Esophagus squamous epithelium (tissue), 4 donors: ENCODE results near the gene HSD17B13.

ENCODE experiments used
- POLR2A ChIP-seq, 4 donors: fragments of 450-650 bp; IDR thresholded peaks; one replicate each; pipeline ENCODE4 v1.6.1; 2017; ENCODE audit warnings: antibody characterized with exemption in 4 of 4, mild to moderate bottlenecking in 4 of 4, moderate library complexity in 3 of 4
- TF ChIP-seq, protein P1 (sequence below), 6 experiments: fragments of 450-650 bp in 4 of 6; fragments of 200-600 bp in 2 of 6; sonication (generic) in 2 of 6; IDR thresholded peaks; one replicate each; pipeline ENCODE4 v1.5.1; 2016 to 2019; ENCODE audit warnings: antibody characterized with exemption in 6 of 6, mild to moderate bottlenecking in 4 of 6, moderate library complexity in 4 of 6

DNA sequence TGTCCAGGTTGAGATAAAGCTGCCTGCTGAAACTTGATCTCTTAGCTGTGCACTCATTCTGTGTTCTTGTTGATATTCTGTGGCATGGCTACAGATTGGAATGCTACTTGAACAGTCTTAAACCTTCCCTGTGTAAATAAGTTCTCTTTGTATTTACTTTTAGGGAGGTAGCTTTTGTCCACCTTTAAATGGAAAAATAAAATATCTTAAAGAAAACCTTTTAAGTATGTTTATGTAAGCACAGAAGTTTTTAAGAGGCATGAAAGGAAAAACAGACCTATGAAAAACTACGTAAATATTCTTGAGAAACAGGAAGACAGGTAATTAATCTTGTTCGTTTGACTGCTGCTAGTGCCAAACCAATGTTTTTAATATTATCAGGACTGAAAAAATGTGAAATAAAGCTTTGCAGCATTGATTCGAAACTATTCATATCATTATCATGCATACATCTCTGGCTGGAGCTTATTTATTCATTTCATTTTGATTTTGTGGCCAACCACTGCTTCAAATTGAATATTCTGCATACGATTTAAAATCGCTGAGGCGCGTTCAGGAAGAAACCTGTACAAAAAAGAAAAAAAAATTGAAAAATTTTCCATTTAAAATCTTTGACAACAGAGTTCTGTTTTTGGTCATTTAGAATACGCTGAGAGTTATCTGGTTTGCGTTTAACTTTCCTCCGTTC is 17.8 kb downstream of the HSD17B13 start:
- TF ChIP-seq, protein P1, sequence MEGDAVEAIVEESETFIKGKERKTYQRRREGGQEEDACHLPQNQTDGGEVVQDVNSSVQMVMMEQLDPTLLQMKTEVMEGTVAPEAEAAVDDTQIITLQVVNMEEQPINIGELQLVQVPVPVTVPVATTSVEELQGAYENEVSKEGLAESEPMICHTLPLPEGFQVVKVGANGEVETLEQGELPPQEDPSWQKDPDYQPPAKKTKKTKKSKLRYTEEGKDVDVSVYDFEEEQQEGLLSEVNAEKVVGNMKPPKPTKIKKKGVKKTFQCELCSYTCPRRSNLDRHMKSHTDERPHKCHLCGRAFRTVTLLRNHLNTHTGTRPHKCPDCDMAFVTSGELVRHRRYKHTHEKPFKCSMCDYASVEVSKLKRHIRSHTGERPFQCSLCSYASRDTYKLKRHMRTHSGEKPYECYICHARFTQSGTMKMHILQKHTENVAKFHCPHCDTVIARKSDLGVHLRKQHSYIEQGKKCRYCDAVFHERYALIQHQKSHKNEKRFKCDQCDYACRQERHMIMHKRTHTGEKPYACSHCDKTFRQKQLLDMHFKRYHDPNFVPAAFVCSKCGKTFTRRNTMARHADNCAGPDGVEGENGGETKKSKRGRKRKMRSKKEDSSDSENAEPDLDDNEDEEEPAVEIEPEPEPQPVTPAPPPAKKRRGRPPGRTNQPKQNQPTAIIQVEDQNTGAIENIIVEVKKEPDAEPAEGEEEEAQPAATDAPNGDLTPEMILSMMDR (IDR thresholded peaks at IDR 0.05): no peak
- TF ChIP-seq POLR2A (IDR thresholded peaks at IDR 0.05): no peak
